ENCODE results near the gene IFITM2. TPM values are rescaled to one million over a fixed set of nuclear protein-coding genes. Genes with fewer than 3 reads are reported as not detected.

The IFITM2 gene
- total RNA-seq, 1 experiment from 2014 or later, result 44.7 TPM

DNA sequence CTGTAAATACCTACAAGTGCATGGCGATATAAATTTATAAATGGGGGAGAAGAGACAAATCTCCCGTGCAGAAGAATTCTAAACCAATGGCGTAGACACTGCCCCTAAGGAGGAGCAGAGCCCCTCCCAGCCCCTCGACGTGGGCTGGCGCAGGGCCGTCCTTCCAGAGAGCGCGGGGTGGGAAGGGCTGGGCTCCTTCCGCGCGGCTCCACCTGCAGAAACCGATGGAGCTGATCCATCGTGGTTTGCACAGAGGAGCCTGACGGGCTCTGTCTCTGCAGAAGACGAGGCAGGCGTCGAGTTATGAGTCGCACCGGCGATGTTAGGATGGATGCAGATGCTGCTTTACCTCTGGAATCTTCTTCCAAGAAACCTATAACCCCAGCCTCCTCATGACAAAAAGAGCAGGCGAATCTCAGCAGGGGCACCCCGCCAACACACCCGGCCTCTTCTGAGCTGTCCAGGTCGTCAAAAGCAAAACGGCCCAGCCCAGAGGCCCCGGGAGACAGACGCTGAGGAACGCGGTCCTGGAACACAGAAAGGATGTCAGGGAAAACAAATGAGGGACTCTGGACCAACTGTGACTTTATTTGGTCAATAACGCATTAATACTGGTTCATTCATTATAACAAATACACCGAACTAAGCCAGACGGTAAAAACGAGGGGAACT, 50.6 kb downstream of the IFITM2 start:
- no peak for DNase-seq (ENCODE audit: extremely low read depth, low read depth)

Small RNAs within 50 kb of the gene (small RNA-seq; reads per million reads assigned to genes)
- 0 reads per million in 2 experiments for gene AC136475.6

Other genes with a start within 250 kb of the IFITM2 start
- gene SCGB1C1, start 114.7 kb upstream of the IFITM2 start, total RNA-seq (2014; rRNA removed; shearing (Covaris generic)), result not detected in 2 replicates
- gene BET1L, start 100.4 kb upstream of the IFITM2 start, total RNA-seq (2014; rRNA removed; shearing (Covaris generic)), result 16.5 and 16.8 TPM in 2 replicates
- 53.9 and 82.0 TPM in 2 replicates for gene RIC8A, start 100.1 kb upstream of the IFITM2 start, total RNA-seq (2014; rRNA removed; shearing (Covaris generic))
- 9.8 and 11.0 TPM in 2 replicates for gene SIRT3, start 71.5 kb upstream of the IFITM2 start, total RNA-seq (2014; rRNA removed; shearing (Covaris generic))
- gene PSMD13, start 70.8 kb upstream of the IFITM2 start, total RNA-seq (2014; rRNA removed; shearing (Covaris generic)), result 69.9 and 72.8 TPM in 2 replicates
- not detected in 2 replicates for gene NLRP6, start 29.4 kb upstream of the IFITM2 start, total RNA-seq (2014; rRNA removed; shearing (Covaris generic))
- 12.7 and 13.4 TPM in 2 replicates for gene PGGHG, start 18.7 kb upstream of the IFITM2 start, total RNA-seq (2014; rRNA removed; shearing (Covaris generic))
- not detected in 2 replicates for gene IFITM5, start 8.3 kb upstream of the IFITM2 start, total RNA-seq (2014; rRNA removed; shearing (Covaris generic))
- gene IFITM1, start 6.2 kb downstream of the IFITM2 start, total RNA-seq (2014; rRNA removed; shearing (Covaris generic)), result 2.2 and 4.5 TPM in 2 replicates
- gene IFITM3, start 13.0 kb downstream of the IFITM2 start, total RNA-seq (2014; rRNA removed; shearing (Covaris generic)), result 161 and 191 TPM in 2 replicates
- 8.1 and 8.6 TPM in 2 replicates for gene B4GALNT4, start 61.7 kb downstream of the IFITM2 start, total RNA-seq (2014; rRNA removed; shearing (Covaris generic))
- 27.0 and 27.7 TPM in 2 replicates for gene PKP3, start 86.4 kb downstream of the IFITM2 start, total RNA-seq (2014; rRNA removed; shearing (Covaris generic))
- gene SIGIRR, start 107.2 kb downstream of the IFITM2 start, total RNA-seq (2014; rRNA removed; shearing (Covaris generic)), result 17.5 and 24.3 TPM in 2 replicates
- gene ANO9, start 134.2 kb downstream of the IFITM2 start, total RNA-seq (2014; rRNA removed; shearing (Covaris generic)), result 0.12 TPM in 1 of 2 replicates, not detected in the other
- 19.6 and 23.7 TPM in 2 replicates for gene PTDSS2, start 142.5 kb downstream of the IFITM2 start, total RNA-seq (2014; rRNA removed; shearing (Covaris generic))
- 77.4 and 100 TPM in 2 replicates for gene RNH1, start 199.4 kb downstream of the IFITM2 start, total RNA-seq (2014; rRNA removed; shearing (Covaris generic))
- gene HRAS, start 227.8 kb downstream of the IFITM2 start, total RNA-seq (2014; rRNA removed; shearing (Covaris generic)), result 30.2 and 36.1 TPM in 2 replicates
- 0.43 and 0.57 TPM in 2 replicates for gene LRRC56, start 229.7 kb downstream of the IFITM2 start, total RNA-seq (2014; rRNA removed; shearing (Covaris generic))